ENCODE data around the gene MAN2B2.
A peak's percentile ranks its signal among the peaks of the same experiment; 100 is the strongest.

MAN2B2 gene

GRCh38 chr4:6549890-6550620 lies 24.9 kb upstream of the MAN2B2 start:
- no peaks in the 10 kb centered on the region for H3K36me3 ChIP-seq
- H3K27me3 ChIP-seq = no peaks in the 10 kb centered on the region; a peak in 1 of 22 replicates
- no peak overlapping the region for H3K27ac ChIP-seq
- no peak overlapping the region for H3K4me3 ChIP-seq
- peaks cover 8 to 19% (median 13%) of the 10 kb centered on the region in 11 experiments; a peak in 19 of 22 replicates for H3K9me3 ChIP-seq (replicated peaks in 1 of 11)
- H3K4me2 ChIP-seq = peak overlapping the region in 6 of 11 experiments; percentile 0 to 33 (median 14); a peak in 10 of 22 replicates
- H4K20me1 ChIP-seq = peaks cover 0 to 12% (median 0%) of the 10 kb centered on the region in 11 experiments; a peak in 6 of 22 replicates
- H3K9ac ChIP-seq = no peak overlapping the region
- H3K4me1 ChIP-seq = peaks cover 0 to 15% (median 12%) of the 10 kb centered on the region in 10 experiments; a peak in 9 of 20 replicates
- TF ChIP-seq Cebpa-rat (IDR thresholded peaks at IDR 0.05) = no peak

GRCh38 chr4:6550821-6551220 lies 24.2 kb upstream of the MAN2B2 start:
- no peaks in the 10 kb centered on the region for H3K36me3 ChIP-seq
- H3K9me3 ChIP-seq (replicated peaks in 1 of 11) = peaks cover 8 to 19% (median 13%) of the 10 kb centered on the region in 11 experiments; a peak in 19 of 22 replicates
- no peak for TF ChIP-seq Cebpa-rat (IDR thresholded peaks at IDR 0.05)
- no peak overlapping the region for H3K27ac ChIP-seq
- H3K27me3 ChIP-seq = no peaks in the 10 kb centered on the region; a peak in 1 of 22 replicates
- H3K4me2 ChIP-seq = no peak overlapping the region
- peaks cover 0 to 12% (median 0%) of the 10 kb centered on the region in 11 experiments; a peak in 5 of 22 replicates for H4K20me1 ChIP-seq
- no peak overlapping the region for H3K9ac ChIP-seq
- peaks cover 0 to 15% (median 12%) of the 10 kb centered on the region in 10 experiments; a peak in 9 of 20 replicates for H3K4me1 ChIP-seq
- H3K4me3 ChIP-seq = no peak overlapping the region

GRCh38 chr4:6551660-6552059 lies 23.3 kb upstream of the MAN2B2 start:
- Histone ChIP-seq H3K4me2 (no peak overlapping the region), H3K27me3 (no peaks in the 10 kb centered on the region; a peak in 1 of 22 replicates), H3K9me3 (replicated peaks in 1 of 11) (peaks cover 8 to 19% (median 13%) of the 10 kb centered on the region in 11 experiments; a peak in 19 of 22 replicates), H3K9ac (no peak overlapping the region), H4K20me1 (peaks cover 0 to 11% (median 0%) of the 10 kb centered on the region in 11 experiments; a peak in 3 of 22 replicates), H3K4me1 (peaks cover 0 to 15% (median 12%) of the 10 kb centered on the region in 10 experiments; a peak in 9 of 20 replicates), H3K36me3 (no peaks in the 10 kb centered on the region), H3K27ac (no peak overlapping the region), H3K4me3 (no peak overlapping the region)
- no peak for TF ChIP-seq Cebpa-rat (IDR thresholded peaks at IDR 0.05)

- Histone ChIP-seq H3K9me3 (replicated peaks in 1 of 11) (peaks cover 8 to 19% (median 13%) of the 10 kb centered on the region in 11 experiments; a peak in 19 of 22 replicates), H3K4me1 (peaks cover 0 to 15% (median 8%) of the 10 kb centered on the region in 10 experiments; a peak in 10 of 20 replicates), H3K36me3 (no peaks in the 10 kb centered on the region), H3K9ac (no peak overlapping the region), H4K20me1 (peaks cover 0 to 9% (median 0%) of the 10 kb centered on the region in 11 experiments; a peak in 4 of 22 replicates), H3K27ac (no peak overlapping the region), H3K4me3 (no peak overlapping the region), H3K4me2 (no peak overlapping the region), H3K27me3 (no peaks in the 10 kb centered on the region; a peak in 1 of 22 replicates)
- TF ChIP-seq Cebpa-rat (IDR thresholded peaks at IDR 0.05) = no peak
These were observed 19.5 kb upstream of the MAN2B2 start for GRCh38 chr4:6555519-6555918.

GRCh38 chr4:6556263-6556662 lies 18.7 kb upstream of the MAN2B2 start:
- no peak overlapping the region for H3K9ac ChIP-seq
- H3K27ac ChIP-seq = no peak overlapping the region
- no peak overlapping the region for H3K4me3 ChIP-seq
- peaks cover 0 to 9% (median 0%) of the 10 kb centered on the region in 11 experiments; a peak in 5 of 22 replicates for H4K20me1 ChIP-seq
- no peak for TF ChIP-seq Cebpa-rat (IDR thresholded peaks at IDR 0.05)
- peaks cover 8 to 15% (median 10%) of the 10 kb centered on the region in 11 experiments; a peak in 19 of 22 replicates for H3K9me3 ChIP-seq (replicated peaks in 1 of 11)
- H3K4me2 ChIP-seq = no peak overlapping the region
- no peaks in the 10 kb centered on the region for H3K36me3 ChIP-seq
- no peaks in the 10 kb centered on the region; a peak in 1 of 22 replicates for H3K27me3 ChIP-seq
- peaks cover 0 to 23% (median 15%) of the 10 kb centered on the region in 10 experiments; a peak in 17 of 20 replicates for H3K4me1 ChIP-seq

GRCh38 chr4:6557185-6557584 lies 17.8 kb upstream of the MAN2B2 start:
- no peak for TF ChIP-seq Cebpa-rat (IDR thresholded peaks at IDR 0.05)
- Histone ChIP-seq H3K4me3 (no peak overlapping the region), H3K9me3 (replicated peaks in 1 of 11) (peaks cover 0 to 5% (median 1%) of the 10 kb centered on the region in 11 experiments; a peak in 10 of 22 replicates), H3K36me3 (no peaks in the 10 kb centered on the region), H3K4me2 (no peak overlapping the region), H3K9ac (no peak overlapping the region), H3K4me1 (peaks cover 0 to 31% (median 23%) of the 10 kb centered on the region in 10 experiments; a peak in 17 of 20 replicates), H4K20me1 (peaks cover 0 to 9% (median 0%) of the 10 kb centered on the region in 11 experiments; a peak in 5 of 22 replicates), H3K27ac (no peak overlapping the region), H3K27me3 (no peaks in the 10 kb centered on the region)

- no peak for TF ChIP-seq Cebpa-rat (IDR thresholded peaks at IDR 0.05)
- Histone ChIP-seq H4K20me1 (peaks cover 0 to 9% (median 0%) of the 10 kb centered on the region in 11 experiments; a peak in 5 of 22 replicates), H3K4me3 (no peak overlapping the region), H3K9me3 (replicated peaks in 1 of 11) (0 out of 22 replicates have a peak, but pooled peaks cover 0 to 3% (median 0%) of the 10 kb centered on the region in 11 experiments), H3K27ac (no peak overlapping the region), H3K9ac (no peak overlapping the region), H3K4me1 (peaks cover 0 to 31% (median 24%) of the 10 kb centered on the region in 10 experiments; a peak in 17 of 20 replicates), H3K36me3 (no peaks in the 10 kb centered on the region), H3K4me2 (no peak overlapping the region), H3K27me3 (no peaks in the 10 kb centered on the region)
These were observed 17.1 kb upstream of the MAN2B2 start for GRCh38 chr4:6557856-6558255.

- H3K4me2 ChIP-seq = peak overlapping the region in 8 of 11 experiments; percentile 10 to 42 (median 22); a peak in 6 of 22 replicates
- TF ChIP-seq Cebpa-rat (IDR thresholded peaks at IDR 0.05) = no peak
- no peaks in the 10 kb centered on the region for H3K27me3 ChIP-seq
- H3K9ac ChIP-seq = no peak overlapping the region
- no peak overlapping the region for H3K27ac ChIP-seq
- peaks cover 0 to 31% (median 24%) of the 10 kb centered on the region in 10 experiments; a peak in 17 of 20 replicates for H3K4me1 ChIP-seq
- H4K20me1 ChIP-seq = peaks cover 0 to 9% (median 0%) of the 10 kb centered on the region in 11 experiments; a peak in 5 of 22 replicates
- no peaks in the 10 kb centered on the region for H3K36me3 ChIP-seq
- H3K4me3 ChIP-seq = no peak overlapping the region
- peaks cover 0 to 17% (median 9%) of the 10 kb centered on the region in 11 experiments; a peak in 16 of 22 replicates for H3K9me3 ChIP-seq (replicated peaks in 1 of 11)
These were observed 14.4 kb upstream of the MAN2B2 start for GRCh38 chr4:6560416-6561172.
